Measurements from ENCODE around the gene RRP12. TPM values are rescaled to one million over a fixed set of nuclear protein-coding genes. Genes with fewer than 3 reads are reported as not detected.
A peak's percentile ranks its signal among the peaks of the same experiment; 100 is the strongest.

Gene RRP12
- total and polyA plus RNA-seq, 4 donors, result 12.7 to 44.2 (median 21.8) TPM

DNA sequence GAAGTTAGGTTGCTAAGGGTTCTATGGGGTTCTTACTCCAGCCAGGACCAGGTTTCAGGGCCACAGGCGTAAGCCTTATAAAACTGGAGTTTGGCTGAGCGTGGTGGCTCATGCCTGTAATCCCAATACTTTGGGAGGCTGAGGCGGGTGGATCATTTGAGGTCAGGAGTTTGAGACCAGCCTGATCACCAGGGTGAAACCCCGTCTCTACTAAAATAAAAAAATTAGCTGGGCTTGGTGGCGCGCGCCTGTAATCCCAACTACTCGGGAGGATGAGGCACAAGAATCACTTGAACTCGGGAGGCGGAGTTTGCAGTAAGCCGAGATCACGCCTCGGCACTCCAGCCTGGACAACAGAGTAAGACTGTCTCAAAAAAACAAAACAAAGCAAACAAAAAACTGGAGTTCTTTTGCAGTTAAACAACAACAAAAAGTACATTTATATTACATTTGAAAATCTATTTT is 347 bp upstream of the RRP12 start:
- Histone ChIP-seq H3K4me3 (no peak overlapping the region), H3K9ac (ENCODE audit: insufficient read depth in 1 of 2, low read length in 2 of 2) (no peak overlapping the region)

DNA sequence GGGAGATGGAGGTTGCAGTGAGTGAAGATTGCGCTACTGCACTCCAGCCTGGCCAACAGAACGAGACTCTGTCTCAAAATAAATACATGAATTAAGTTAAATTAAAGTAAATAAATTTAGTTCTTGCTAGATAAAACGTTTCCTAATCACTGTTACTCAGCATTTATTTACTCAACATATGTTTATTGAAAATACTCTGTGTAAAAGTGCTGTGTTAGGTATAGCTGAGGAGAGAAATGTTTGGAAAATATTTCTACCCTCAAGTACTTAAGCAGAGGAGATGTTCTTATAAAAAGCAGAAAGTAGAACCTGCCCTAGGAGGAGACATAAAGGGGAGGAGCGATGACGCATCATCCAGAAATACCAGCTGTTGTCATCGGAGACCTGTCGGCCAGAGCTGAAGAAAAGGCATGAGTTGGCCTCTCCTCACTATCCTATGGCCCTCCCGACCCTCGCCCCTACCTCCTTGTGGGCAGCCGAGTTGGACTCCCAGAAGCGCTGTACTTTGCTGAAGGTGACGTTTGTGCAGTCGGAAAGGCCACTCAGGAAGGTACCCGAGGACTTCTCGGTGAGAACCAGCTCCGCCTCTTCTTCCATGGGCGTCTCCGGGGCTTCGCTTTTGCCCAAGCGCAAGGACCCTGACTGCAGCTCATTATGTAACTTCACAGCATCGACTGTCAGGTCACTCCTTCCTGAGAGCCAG is 1.1 kb downstream of the RRP12 start:
- Histone ChIP-seq H3K9ac (ENCODE audit: insufficient read depth in 1 of 2, low read length in 2 of 2) (peak overlapping the region; percentile 79 to 89), H3K4me3 (peak overlapping the region; percentile 66), H3K4me1 (ENCODE audit: control insufficient read depth in 5 of 5, insufficient read depth in 5 of 5, low read length in 5 of 5) (peaks cover 0 to 9% (median 7%) of the 10 kb centered on the region in 5 donors), H3K9me3 (ENCODE audit: control insufficient read depth in 4 of 4, insufficient read depth in 3 of 4, low read length in 3 of 4) (no peaks in the 10 kb centered on the region), H3K27me3 (ENCODE audit: control insufficient read depth in 3 of 3, insufficient read depth in 3 of 3, low read length in 2 of 3) (no peaks in the 10 kb centered on the region), H3K36me3 (ENCODE audit: control insufficient read depth in 4 of 4, insufficient read depth in 4 of 4, low read length in 4 of 4) (peaks cover 4 to 11% (median 7%) of the 10 kb centered on the region in 4 donors), H3K27ac (ENCODE audit: low read depth in 1 of 2, low read length in 1 of 2) (peak overlapping the region; percentile 89 to 90)
- DNase-seq (peak; percentile 16 to 55 (median 50)), ATAC-seq (ENCODE audit: insufficient read depth, low FRiP score) (peak; percentile 48)
- WGBS, 2 donors, result 27 to 34% methylated on average over 21 of the region's 21 CpGs
- TF ChIP-seq CTCF (IDR thresholded peaks at IDR 0.05; ENCODE audit: control extremely low read depth, extremely low read depth), result no peak

More for the DNA sequence above, 347 bp upstream of the RRP12 start:
- Histone ChIP-seq H3K27ac (ENCODE audit: low read depth in 1 of 2, low read length in 1 of 2) (peak overlapping the region; percentile 24 to 57), H3K9me3 (ENCODE audit: control insufficient read depth in 4 of 4, insufficient read depth in 3 of 4, low read length in 3 of 4) (no peaks in the 10 kb centered on the region), H3K4me1 (ENCODE audit: control insufficient read depth in 5 of 5, insufficient read depth in 5 of 5, low read length in 5 of 5) (peaks cover 0 to 9% (median 7%) of the 10 kb centered on the region in 5 donors), H3K36me3 (ENCODE audit: control insufficient read depth in 4 of 4, insufficient read depth in 4 of 4, low read length in 4 of 4) (peaks cover 0 to 4% (median under 1%) of the 10 kb centered on the region in 4 donors), H3K27me3 (ENCODE audit: control insufficient read depth in 3 of 3, insufficient read depth in 3 of 3, low read length in 2 of 3) (no peaks in the 10 kb centered on the region)
- TF ChIP-seq CTCF (IDR thresholded peaks at IDR 0.05; ENCODE audit: control extremely low read depth, extremely low read depth), result no peak
- DNase-seq, result no peak
- WGBS, 2 donors, result 65 to 70% methylated on average over 13 of the region's 13 CpGs
- no peak for ATAC-seq (ENCODE audit: insufficient read depth, low FRiP score)

- H3K36me3 ChIP-seq (ENCODE audit: control insufficient read depth in 4 of 4, insufficient read depth in 4 of 4, low read length in 4 of 4), result peaks cover 4 to 28% (median 19%) of the 10 kb centered on the region in 4 donors
These were observed 5.1 kb downstream of the RRP12 start for GRCh38 chr10:97396056-97396455.

More at GRCh38 chr10:97396056-97396455, 5.1 kb downstream of the RRP12 start:
- 66 to 90% methylated on average over 4 of the region's 4 CpGs for WGBS, 2 donors
- Histone ChIP-seq H3K27me3 (ENCODE audit: control insufficient read depth in 3 of 3, insufficient read depth in 3 of 3, low read length in 2 of 3) (no peaks in the 10 kb centered on the region), H3K4me1 (ENCODE audit: control insufficient read depth in 5 of 5, insufficient read depth in 5 of 5, low read length in 5 of 5) (peaks cover 0 to 9% (median 7%) of the 10 kb centered on the region in 5 donors), H3K9ac (ENCODE audit: insufficient read depth in 1 of 2, low read length in 2 of 2) (no peak overlapping the region), H3K27ac (ENCODE audit: low read depth in 1 of 2, low read length in 1 of 2) (no peak overlapping the region), H3K9me3 (ENCODE audit: control insufficient read depth in 4 of 4, insufficient read depth in 3 of 4, low read length in 3 of 4) (no peaks in the 10 kb centered on the region), H3K4me3 (no peak overlapping the region)
- TF ChIP-seq CTCF (IDR thresholded peaks at IDR 0.05; ENCODE audit: control extremely low read depth, extremely low read depth), result no peak
- no peak for DNase-seq
- no peak for ATAC-seq (ENCODE audit: insufficient read depth, low FRiP score)

Data from lung (tissue), 12 donors.